Myocyte (in vitro differentiated cells): ENCODE results near the gene PPM1F. TPM values are rescaled to one million over a fixed set of nuclear protein-coding genes. Genes with fewer than 3 reads are reported as not detected.
A peak's percentile ranks its signal among the peaks of the same experiment; 100 is the strongest.

Experiments
- DNase-seq: peaks from one replicate; pipeline ENCODE4 v3.0.0-alpha.2; 2012; ENCODE audit warnings: low read depth
- total RNA-seq: library from RNA; depleted of rRNA; stranded (reverse); fragments of >200 nt; gene quantifications from 2 replicates; pipeline ENCODE4 v1.2.3, GENCODE V29; 2014

PPM1F gene
- total RNA-seq, 1 donor from 2014 or later = 98.1 TPM

DNA sequence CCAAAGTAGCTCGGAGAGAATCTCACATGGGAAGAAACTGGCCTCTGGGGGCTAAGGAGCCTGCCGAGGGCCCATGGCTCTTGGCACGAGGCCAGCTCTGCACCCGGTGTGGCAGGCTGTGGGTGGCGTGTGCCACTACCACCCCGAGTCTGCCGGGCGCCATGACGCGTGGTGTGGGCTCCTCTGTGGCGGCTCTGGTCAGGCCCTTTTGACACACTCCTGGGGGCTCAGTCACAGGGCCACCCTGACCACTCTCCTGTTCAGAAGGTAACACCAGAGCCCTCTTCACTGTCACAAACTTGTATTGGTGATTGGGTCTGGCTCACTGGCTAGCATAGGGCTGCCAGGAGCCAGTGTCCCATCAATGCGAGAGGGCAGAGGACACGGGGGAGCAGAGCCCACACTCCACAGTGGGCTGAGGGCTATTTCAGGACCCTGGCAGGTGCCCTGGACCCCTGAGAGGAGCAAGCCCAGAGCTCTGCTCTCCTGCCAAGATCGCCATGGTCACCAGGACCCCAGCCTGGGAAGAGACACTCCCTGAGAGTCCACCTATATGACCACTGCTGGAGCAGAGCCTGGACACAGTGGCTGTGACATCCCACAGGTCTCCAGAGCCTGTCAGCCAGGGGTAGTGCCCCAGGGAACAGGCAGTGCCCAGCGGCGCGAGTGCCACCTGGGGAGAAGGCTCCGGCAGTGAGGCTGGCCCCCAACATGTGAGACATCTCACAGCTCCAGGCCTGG is 8.6 kb upstream of the PPM1F start:
- no peak for DNase-seq

DNA sequence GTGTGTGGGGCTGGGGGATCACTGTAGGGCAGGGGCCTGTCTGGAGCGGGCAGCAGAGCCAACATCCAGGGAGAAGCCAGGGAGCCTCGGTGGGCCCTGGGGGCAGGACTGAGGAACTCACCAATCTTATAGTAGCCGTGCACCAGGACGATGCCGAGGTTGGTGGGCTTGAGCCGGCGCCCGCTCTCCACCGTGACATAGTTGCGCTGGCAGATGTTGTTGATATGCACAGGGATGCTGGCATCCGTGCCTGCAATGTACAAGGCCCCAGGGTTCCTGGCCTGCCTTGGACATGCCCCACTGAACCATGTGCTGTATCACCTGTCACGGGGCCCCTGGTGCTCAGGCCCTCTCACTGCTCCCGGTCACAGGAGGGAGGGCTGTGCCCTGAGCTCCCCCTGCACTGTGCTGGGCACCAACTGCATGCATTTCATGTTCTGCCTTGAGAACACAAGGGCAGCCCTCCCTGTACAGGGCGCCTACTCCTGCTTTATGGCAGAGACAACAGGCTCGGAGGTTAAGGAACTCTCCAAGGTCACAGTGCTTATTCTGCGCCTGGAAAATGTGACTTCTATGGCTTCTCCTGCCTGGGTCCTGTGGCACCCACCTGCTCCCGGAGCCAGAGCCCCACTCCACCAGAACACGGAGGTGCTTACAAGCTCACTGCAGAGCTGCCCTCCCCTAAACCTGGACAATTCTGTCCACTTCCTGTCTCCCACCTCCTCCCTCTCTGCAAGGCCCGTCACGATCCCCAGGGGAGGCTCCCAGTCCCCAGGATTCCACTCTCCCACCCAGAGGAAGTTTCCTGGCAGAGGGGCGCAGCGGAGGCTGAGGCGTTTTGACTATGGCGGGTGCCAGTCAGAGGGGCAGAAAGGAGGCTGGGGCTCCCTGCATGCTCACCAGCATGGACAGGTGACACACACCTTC is 7.8 kb upstream of the PPM1F start:
- no peak for DNase-seq

DNA sequence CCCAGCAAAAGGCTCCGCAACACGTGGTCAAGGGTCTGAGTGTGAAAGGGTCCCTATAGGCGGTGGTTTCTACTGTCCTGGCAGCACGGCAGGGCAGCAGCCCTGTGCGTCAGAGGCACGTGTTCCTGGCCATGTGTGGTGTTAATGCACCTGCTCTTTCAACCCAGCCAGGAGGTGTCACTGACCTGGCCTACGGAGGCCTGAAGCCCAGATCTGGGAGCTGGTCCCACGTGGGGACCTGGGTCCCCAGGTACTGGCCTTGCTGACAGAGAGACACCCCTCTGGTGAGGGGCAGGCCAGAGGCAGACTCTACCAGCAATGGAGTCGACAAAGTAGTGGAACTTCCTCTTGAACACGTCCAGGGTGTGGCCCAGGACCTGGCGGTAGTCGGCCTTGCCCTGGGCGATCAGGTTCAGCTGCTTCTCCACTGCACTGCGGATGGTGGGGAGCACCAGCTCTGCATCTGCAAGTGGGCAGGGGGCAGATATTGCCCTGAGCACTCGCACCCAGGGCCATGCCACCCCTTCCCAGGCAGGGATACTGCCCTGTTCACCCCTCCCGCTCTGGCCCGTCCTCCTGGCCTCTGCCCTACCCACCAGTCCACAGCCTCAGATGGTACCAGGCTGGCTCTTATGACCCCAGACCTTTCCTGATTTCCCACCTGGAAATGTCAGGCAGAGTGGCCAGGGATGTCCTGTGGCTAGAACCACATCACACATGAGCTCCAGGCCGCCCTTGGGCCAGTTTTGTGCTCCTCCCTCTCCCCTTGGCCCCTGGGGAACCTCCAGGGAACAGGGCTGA is 6.8 kb upstream of the PPM1F start:
- no peak for DNase-seq

DNA sequence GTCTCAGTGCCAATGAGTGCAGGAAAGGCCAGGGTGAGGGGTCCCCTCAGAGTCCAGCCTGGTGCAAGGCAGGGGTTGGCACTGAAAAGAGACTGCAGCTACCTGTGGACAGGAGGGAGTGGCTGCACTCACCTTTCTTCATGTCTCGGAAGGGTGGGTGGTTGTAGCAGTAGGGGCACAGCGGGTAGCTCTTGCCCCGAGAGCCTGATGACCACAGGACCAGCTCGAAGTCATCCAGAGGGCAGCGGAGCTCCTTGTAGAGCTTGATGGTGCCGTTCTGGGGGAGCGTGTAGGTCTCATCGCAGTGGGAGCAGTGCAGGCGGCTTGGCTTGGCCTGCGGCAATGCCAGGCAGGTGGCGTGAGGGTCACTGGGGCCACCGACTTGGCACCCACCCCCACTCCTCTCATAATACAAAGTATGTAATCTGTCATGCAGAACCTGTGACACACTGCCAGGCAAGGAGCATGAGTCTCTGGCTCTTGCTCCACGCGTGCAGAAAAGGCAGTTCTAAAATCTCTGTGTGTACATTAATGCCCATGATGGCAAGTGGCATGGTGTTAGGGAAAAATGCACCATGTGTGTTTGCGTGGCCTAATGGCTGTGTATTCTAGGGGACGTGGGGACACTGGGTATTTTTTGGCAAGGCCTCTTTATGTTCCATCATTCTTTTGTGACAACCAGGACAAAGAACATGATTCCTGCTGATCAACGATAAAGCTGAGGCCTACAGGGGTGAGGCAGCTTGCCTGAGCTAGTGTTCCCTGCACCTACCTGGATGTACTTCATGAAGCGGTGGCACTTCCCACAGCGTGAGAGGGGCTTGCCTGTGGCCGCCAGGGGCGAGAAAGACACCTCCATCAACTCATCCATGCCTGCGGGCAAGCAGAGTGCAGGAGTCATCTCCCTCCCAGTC is 6.0 kb upstream of the PPM1F start:
- no peak for DNase-seq

DNA sequence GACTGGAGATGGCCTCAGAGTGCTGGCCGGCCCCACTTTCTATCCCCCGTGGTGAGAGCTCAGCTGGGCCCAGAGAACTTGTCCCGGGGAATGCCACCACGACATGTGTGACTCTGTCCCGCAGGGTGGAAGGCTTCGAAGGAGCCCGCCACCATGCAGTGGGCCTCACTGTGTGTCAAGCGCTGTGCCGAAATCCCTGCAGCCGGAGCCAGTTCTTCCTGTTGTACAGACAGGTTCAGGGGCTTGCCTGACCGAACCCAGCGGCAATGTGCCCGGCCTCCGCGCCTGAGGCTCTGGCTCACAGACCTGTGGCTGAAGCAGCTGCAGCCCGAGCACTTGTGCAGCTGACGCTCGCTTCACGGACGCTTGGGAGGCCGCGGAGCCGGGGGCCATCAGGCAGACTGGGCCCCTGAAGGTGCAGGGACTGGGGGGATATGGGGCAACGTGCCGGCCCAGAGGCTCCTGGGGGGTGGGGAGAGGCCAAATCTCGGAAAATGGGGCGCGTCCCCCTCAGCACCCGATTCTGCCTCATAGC is 650 bp downstream of the PPM1F start:
- peak; percentile 88 for DNase-seq

DNA sequence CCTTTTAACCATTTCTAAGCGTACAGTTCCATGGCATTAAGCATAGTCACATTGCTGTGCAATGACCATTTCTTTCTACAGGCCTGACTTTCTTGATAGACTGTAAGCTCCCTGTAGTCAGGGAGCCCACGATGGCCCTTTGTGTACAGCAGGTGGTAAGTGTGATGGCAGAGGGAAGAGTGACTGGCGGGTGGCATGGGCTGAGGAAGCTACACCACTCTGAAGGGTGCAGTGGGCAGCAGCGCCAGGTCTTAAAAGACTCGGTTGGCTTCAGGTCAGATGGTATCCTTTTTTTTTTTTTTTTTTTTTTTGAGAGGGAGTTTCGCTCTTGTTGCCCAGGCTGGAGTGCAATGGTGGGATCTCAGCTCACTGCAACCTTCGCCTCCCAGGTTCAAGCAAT is 1.6 kb downstream of the PPM1F start:
- peak; percentile 24 for DNase-seq

DNA sequence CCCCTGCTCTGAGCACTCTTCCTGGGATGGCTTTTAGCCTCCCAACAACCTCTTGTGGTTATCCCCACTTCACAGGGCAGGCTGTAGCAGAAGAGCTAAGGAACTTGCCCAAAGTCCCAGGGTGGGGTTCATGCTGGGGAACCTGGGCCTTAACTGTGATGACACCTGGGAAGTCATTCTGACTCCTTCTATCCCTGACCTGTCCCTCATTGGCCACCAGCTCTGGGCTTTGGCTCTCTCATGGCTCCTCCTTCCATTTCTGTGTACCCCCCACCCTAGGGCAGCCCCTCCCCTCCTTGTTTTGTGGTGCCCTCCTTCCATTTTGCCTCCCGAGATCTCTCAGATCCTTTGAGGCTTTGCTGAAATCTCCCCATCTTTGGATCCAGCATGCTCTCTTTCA is 2.7 kb downstream of the PPM1F start:
- DNase-seq = no peak

DNA sequence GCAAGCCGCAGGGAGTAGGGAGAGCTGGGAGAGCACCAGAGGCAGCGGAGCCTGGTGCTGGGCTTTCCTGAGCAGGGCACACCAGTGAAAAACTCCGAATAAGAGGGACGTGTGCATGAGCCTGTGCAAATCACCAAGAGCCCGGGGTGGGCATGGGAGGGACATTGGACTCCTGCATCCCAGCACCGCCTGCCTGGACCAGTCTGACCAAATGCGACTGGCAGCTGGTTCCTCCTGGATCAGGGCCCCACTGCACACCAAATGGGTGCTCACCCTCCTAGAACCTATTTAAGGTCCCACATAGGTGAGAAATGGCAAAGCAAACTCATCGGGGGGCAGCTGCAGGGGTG is 3.1 kb downstream of the PPM1F start:
- peak; percentile 49 for DNase-seq

DNA sequence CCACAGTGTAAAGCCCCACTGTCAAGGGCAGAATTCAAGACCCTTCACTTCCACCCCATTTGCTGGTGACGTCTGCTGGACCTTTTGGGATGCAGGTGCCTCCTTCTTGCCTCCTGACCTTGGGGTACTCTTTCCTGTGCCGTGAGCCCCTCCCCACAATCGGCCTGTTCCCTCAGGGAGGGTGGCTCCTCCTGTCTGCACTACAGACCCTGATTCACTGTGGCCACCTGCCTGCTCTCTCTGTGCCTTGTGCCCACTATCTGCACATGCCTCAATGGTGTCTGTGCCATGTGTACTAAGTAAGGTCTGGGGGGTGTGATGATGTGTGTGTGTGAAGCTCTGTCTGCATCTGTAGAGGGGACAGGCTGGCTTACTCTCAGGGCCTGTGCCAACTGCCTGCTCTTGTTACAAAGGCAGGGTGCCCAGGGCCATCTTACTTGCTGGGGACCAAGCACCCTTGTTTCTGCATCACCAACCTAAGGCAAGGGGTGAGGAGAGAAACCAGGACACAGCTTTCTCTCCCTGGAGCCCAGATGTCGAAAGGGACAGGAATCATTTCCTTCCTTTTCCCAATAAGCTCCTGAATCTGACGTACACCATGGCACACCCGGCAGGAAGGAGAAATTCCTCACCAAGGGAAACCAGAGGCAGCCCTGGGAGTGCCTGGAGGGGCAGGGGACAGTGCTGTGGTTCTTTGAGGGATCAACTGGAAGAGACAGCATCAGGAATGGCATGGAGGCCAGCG is 3.7 kb downstream of the PPM1F start:
- peak; percentile 62 for DNase-seq

DNA sequence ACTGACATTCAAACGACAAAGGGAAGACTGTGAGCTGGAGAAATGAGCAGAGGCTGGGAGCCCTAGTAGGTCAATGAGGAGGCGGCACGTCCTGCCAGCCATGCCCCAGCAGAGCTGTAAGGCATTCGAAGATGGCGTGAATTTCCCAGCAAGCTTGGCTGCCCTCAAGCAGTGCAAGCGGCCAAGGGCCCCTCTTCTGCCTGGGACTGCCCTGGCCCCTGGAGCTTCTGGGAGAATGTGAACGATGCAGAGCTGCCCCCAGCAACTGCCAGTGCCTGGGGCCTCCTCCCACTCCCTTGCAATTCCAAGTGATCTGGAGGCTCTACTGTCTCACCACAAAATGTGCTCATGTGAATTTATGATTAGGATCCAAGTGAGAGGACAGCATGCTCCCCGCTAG is 4.3 kb downstream of the PPM1F start:
- peak; percentile 46 for DNase-seq

DNA sequence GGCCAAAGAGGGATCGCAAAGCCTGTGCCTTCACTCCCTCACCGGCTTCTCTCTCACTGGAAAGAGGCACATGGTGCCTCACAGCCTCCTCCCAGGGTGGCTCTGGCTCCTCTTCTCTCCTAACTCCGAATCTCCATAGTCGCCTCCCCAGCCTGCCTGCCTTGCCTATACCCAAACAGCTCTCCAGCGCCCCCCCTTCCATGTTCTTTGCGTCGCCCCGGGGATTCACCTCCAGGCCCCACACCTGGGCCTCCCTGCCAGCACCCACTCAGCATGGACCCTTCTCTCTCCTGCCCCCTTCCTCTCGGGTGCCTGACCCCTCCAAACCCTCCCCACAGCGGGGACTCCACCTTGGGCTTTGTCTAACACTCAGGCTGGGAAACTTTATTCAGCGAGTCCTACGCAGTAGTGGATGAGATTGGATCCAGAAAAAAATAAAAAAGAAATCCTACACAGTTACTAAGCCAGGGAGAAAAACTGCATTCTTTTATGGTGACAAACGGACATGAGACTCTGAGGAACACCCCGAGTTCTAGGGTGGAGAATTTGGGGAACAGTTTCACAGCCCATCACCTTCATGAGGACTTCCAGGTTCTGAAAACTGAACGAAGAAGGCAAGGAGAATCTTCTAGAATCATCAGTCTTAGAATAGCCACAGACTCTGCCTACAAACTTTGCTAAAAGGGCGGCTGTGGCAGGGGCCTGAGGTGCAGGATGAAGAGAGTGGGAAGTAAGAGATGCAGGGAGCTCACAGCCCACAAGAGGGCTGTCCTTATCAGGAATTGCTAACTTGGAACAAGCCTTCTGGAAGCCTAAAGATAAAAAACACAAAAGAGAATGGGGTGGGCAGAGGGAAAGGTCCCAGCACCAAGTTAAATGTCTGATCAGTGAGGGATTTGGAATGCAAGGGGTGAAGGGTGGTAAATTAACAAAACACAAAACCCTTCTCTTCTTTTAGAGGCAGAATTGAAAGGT is 5.3 kb downstream of the PPM1F start:
- DNase-seq = peak; percentile 77

DNA sequence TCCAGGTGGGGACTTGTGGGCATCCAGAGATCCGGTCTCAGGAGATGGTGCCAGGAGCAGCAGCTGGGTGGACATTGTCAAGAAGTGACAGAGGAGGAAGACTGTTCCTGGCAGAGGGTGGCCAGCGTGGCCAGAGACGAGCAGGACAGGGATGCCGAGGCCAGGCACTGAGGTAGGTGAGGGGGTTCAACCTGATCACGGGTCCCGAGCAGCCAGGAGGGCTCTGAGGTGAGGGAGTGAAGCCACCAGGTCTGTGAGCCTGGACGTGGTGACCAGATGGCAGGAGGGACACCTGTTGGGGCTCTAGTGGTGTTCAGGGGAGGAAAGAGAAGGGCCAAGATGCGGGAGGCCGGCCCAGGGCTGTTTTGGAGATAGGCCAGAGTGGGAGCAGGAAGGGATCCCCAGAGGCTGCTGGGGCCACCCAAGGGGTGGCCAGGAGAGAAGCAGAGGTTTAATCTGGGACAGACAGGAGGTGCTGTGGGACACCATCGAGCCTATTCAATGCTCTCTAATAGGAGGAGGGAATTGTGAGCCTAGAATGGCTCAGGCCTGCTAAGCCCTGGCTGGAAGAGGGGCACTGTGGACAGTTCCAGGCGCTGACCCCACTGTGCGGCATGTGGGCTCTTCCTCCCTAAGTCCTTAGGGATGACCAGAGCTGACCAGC is 6.3 kb downstream of the PPM1F start:
- peak; percentile 59 for DNase-seq

DNA sequence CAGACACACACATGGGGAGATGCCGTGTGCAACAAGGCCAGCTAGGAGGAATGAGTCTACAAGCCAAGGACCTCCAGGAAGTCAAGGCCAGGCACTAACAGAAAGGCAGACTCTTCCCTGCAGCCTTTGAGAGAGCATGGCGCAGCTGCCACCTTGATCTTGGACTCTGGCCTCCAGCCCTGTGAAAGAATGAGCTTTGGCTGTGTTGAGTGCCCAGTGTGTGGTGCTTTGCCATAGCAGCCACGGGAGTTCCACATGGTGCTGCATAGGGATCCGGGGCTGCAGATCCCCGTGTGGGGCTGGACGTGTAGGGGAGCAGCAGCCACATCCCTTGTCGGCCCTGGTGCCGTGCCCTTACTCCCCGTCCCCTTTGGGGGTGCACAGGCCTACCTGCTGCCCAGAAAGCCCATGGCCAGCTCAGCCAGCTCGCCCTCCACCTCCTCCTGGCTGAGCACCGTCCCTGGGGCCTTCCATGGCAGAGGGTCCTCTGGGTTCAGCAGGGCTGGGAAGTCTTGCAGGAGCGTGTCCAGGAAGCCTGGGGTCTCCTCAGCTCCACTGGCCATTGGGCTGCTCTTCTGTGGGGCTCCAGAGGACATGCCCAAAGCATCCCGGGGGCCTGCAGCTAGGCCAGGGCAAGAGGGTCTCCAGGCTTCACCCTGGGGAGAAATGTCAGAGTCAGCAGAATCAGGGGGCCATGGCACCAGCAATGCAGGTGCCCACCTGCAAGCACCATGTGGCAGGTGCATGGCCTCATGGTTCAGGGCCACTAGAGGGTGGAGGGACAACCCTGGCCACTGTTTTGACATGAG is 7.0 kb downstream of the PPM1F start:
- DNase-seq = peak; percentile 19

DNA sequence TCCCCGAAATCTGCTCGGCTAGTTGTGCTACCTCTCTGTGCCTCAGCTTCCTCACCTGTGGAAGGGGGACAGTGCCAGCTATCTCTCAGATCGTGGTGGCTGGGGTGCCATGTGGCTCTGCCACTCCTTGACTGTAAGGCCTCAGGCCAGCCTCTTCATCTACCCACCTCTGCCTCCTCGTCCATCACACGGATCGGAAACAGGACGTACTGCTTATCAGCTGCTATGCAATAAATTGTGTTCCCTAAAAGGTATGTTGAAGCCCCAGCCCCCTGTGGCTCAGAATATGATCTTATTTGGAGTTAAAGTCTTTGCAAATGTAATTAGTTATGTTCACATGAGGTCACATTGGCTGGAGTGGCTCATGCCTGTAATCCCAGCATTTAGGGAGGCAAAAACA is 7.8 kb downstream of the PPM1F start:
- DNase-seq = no peak

DNA sequence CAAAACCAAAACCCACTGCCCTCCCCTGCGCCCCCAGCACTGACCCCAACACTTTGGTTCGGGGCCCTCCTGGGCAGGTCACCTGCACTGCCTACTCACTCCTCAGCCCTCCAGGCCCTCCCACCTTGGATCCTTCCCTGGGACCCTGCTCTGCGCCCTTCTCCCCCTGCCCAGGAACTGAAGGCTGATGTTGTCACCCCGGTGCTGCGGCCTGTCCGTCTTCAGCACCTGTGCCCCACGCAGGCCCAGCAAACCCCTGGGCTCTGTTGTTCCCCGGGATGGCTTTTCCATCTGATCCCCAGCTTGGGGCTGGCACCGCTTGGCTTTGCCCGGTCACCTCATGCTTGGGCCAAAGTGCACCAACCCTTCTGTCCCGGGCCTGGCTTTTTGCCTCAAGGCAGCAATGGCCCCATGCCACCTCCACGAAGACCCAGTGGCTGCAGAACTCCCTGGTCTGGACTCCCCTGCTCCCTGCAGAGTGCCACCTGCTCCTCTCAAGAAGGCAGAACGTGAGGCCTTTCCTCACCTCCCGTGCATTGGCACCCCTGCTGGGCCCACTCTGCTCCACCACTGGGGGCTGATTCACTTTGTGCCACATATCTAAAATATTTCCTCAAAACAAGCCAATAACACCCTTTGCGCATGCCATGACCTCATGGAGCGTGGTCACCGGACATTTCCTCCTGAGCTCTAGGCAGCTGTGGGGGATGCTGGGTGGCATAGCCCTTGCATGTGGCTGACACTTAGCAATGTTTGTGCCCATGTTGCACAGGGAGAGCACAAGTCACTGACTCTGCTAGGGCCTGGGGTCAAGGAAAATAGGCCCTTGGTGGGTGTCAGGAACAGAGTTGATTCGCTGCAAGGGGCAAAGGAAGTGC is 8.8 kb downstream of the PPM1F start:
- peak; percentile 24 for DNase-seq
